ENCODE results near the gene CCDC148. TPM values are rescaled to one million over a fixed set of nuclear protein-coding genes. Genes with fewer than 3 reads are reported as not detected.

CCDC148 gene
- total RNA-seq, 1 donor from 2014 or later: 3.1 TPM

DNA sequence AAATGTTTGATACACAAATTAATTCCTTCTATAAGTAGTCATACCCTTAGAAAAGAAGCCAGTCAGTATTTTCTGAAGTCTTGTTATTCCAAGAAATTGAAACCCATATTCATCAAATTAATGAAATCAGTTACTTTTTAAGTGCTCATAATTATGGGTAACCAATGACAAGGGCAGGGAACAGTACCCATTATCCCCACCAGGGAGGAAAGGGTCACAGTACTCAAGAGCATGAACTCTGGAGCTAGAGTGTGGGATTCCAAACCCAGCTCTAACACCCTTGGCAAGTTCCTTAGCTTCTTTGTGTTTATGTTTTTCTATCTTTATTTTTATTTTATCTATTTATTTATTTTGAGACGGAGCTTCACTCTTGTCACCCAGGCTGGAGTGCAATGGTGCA is 68.4 kb downstream of the CCDC148 start:
- H3K9me3 Mint-ChIP-seq: no peaks in the 10 kb centered on the region
- TF ChIP-seq, protein P1, sequence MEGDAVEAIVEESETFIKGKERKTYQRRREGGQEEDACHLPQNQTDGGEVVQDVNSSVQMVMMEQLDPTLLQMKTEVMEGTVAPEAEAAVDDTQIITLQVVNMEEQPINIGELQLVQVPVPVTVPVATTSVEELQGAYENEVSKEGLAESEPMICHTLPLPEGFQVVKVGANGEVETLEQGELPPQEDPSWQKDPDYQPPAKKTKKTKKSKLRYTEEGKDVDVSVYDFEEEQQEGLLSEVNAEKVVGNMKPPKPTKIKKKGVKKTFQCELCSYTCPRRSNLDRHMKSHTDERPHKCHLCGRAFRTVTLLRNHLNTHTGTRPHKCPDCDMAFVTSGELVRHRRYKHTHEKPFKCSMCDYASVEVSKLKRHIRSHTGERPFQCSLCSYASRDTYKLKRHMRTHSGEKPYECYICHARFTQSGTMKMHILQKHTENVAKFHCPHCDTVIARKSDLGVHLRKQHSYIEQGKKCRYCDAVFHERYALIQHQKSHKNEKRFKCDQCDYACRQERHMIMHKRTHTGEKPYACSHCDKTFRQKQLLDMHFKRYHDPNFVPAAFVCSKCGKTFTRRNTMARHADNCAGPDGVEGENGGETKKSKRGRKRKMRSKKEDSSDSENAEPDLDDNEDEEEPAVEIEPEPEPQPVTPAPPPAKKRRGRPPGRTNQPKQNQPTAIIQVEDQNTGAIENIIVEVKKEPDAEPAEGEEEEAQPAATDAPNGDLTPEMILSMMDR (conservative IDR thresholded peaks at IDR 0.05): no peak
- no peaks in the 10 kb centered on the region for H3K36me3 Mint-ChIP-seq
- no peak overlapping the region for H3K4me3 Mint-ChIP-seq
- DNase-seq (ENCODE audit: extremely low spot score, unreplicated experiment): no peak
- no peaks in the 10 kb centered on the region for H3K27me3 Mint-ChIP-seq
- no peak overlapping the region for H3K27ac Mint-ChIP-seq
- H3K4me1 Mint-ChIP-seq (ENCODE audit: unreplicated experiment): no peaks in the 10 kb centered on the region

DNA sequence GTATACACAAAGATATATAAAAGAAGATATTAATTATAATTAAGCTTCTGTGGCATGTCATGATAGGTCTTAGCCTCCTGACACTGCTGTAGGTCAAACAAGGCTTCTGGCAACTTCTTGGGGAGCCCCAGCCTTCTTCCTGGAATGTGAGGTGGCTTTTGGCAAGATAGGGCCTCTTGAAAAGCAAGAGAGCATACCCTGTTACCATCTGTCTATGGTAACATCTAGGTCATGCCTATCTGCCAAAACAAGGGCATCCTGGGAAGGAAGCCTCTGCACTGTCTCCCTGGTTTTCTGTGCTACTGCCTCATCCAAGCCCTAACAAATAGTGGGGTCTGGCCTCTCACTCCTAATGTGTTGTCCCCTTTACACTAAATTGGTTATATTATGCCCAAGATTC is 70.9 kb downstream of the CCDC148 start:
- no peak overlapping the region for H3K27ac Mint-ChIP-seq
- H3K36me3 Mint-ChIP-seq: no peaks in the 10 kb centered on the region
- peaks cover 5% of the 10 kb centered on the region for H3K9me3 Mint-ChIP-seq
- TF ChIP-seq, protein P1 (conservative IDR thresholded peaks at IDR 0.05): no peak
- no peak overlapping the region for H3K4me3 Mint-ChIP-seq
- no peaks in the 10 kb centered on the region for H3K4me1 Mint-ChIP-seq (ENCODE audit: unreplicated experiment)
- DNase-seq (ENCODE audit: extremely low spot score, unreplicated experiment): no peak
- H3K27me3 Mint-ChIP-seq: no peaks in the 10 kb centered on the region

DNA sequence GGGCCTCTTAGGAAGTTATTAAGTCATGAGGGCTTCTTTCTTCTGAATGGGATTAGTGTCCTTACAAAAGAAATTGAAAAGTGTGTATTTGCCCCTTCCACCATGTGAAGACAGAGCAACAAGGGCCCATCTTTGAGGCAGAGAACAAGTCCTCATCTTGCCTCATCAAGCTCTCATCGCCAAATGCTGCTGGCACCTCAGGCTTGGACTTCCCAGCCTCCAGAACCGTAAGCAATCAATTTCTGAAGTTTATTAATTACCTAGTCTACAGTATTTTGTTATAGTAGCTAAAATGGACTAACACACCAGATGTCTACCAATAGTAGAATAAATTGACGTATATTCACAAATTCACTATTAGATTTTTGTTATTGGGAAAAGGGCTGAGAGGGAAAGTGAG is 74.6 kb downstream of the CCDC148 start:
- peaks cover 5% of the 10 kb centered on the region for H3K9me3 Mint-ChIP-seq
- no peaks in the 10 kb centered on the region for H3K27me3 Mint-ChIP-seq
- no peaks in the 10 kb centered on the region for H3K4me1 Mint-ChIP-seq (ENCODE audit: unreplicated experiment)
- no peak overlapping the region for H3K27ac Mint-ChIP-seq
- no peak overlapping the region for H3K4me3 Mint-ChIP-seq
- no peak for DNase-seq (ENCODE audit: extremely low spot score, unreplicated experiment)
- no peaks in the 10 kb centered on the region for H3K36me3 Mint-ChIP-seq
- TF ChIP-seq, protein P1 (conservative IDR thresholded peaks at IDR 0.05): no peak

DNA sequence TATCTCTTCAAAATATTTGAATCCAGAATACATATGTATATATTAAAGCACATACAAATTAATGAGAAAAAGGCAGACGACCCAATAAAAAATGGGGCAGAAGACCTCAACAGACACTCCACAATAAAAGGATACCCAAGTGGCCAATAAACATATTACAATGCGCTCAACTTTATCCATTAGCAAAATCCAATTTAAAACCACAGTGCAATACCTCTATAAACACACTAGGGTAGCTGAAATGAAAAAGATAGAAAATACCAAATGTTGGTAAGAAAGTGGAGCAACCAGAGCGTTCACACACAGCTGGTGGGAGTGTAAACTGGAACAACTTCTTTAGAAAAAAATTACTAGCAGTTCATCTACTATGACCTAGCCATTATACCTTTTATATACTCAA is 75.3 kb downstream of the CCDC148 start:
- Mint-ChIP-seq H3K36me3 (no peaks in the 10 kb centered on the region), H3K4me3 (no peak overlapping the region), H3K9me3 (peaks cover 5% of the 10 kb centered on the region), H3K27me3 (no peaks in the 10 kb centered on the region), H3K27ac (no peak overlapping the region), H3K4me1 (ENCODE audit: unreplicated experiment) (no peaks in the 10 kb centered on the region)
- no peak for DNase-seq (ENCODE audit: extremely low spot score, unreplicated experiment)
- TF ChIP-seq, protein P1 (conservative IDR thresholded peaks at IDR 0.05): peak; percentile 57

DNA sequence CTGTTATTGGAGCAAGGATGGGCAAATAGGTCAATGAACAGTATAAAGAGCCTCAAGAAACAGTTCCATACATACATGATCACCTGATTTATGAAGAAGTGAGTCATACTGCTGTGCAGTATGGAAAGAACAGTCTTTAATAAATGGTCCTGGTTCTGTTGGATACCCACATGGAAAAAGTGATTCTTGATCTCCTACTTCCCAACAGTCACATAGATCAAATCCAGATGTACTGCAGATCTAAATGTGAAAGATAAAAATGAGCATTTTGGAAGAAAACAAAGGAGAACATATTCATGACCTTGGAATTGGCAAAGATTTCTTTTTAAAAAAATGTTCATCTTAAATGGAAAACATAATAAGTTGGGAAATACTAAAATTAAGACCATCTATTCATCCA is 75.8 kb downstream of the CCDC148 start:
- Mint-ChIP-seq H3K4me1 (ENCODE audit: unreplicated experiment) (no peaks in the 10 kb centered on the region), H3K4me3 (no peak overlapping the region), H3K27me3 (no peaks in the 10 kb centered on the region), H3K9me3 (peaks cover 5% of the 10 kb centered on the region), H3K36me3 (no peaks in the 10 kb centered on the region), H3K27ac (no peak overlapping the region)
- no peak for DNase-seq (ENCODE audit: extremely low spot score, unreplicated experiment)
- TF ChIP-seq, protein P1 (conservative IDR thresholded peaks at IDR 0.05): no peak

DNA sequence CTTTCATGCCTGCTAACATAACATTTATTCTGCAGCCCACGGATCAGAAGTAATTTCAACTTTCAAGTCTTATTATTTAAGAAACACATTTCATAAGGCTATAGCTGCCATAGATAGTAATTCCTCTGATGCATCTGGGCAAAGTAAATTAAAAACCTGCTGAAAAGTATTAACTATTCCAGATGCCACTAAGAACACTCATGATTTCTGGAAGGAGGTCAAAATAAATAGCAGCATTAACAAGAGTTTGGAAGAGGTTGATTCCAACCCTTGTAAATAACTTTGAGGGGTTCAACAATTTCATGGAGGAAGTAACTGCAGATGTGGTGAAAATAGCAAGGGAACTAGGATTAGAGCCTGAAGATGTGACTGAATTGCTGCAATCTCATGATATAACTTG is 77.6 kb downstream of the CCDC148 start:
- Mint-ChIP-seq H3K4me1 (ENCODE audit: unreplicated experiment) (no peaks in the 10 kb centered on the region), H3K4me3 (no peak overlapping the region), H3K27me3 (no peaks in the 10 kb centered on the region), H3K9me3 (peaks cover 5% of the 10 kb centered on the region), H3K36me3 (no peaks in the 10 kb centered on the region), H3K27ac (no peak overlapping the region)
- TF ChIP-seq, protein P1 (conservative IDR thresholded peaks at IDR 0.05): no peak
- DNase-seq (ENCODE audit: extremely low spot score, unreplicated experiment): no peak

Data from type B pancreatic cell (in vitro differentiated cells).